Liver (tissue), 3 donors: Measurements from ENCODE around the gene UNC13A.

Source experiments
- FOXA1 ChIP-seq: IDR thresholded peaks from 2 replicates; pipeline ENCODE4 v1.6.1; 2016; ENCODE audit warnings: antibody characterized with exemption
- FOXA2 ChIP-seq: IDR thresholded peaks from 2 replicates; pipeline ENCODE4 v1.6.1; 2016; ENCODE audit warnings: antibody characterized with exemption
- HNF4A ChIP-seq, 2 donors: conservative IDR thresholded peaks; 2 replicates each; pipeline ENCODE4 v1.6.1; 2016; ENCODE audit warnings: antibody characterized with exemption in 2 of 2, mild to moderate bottlenecking in 2 of 2
- JUND ChIP-seq, 2 donors: IDR thresholded peaks; 2 replicates each; pipeline ENCODE4 v1.6.1; 2016; ENCODE audit warnings: antibody characterized with exemption in 2 of 2
- RAD21 ChIP-seq, 2 donors: IDR thresholded peaks; 2 replicates each; pipeline ENCODE4 v1.6.1; 2016; ENCODE audit warnings: antibody characterized with exemption in 2 of 2, mild to moderate bottlenecking in 2 of 2
- RXRA ChIP-seq, 2 donors: IDR thresholded peaks; 2 replicates each; pipeline ENCODE4 v1.6.1; 2017 to 2018; ENCODE audit warnings: antibody characterized with exemption in 2 of 2, mild to moderate bottlenecking in 1 of 2
- TAF1 ChIP-seq: conservative IDR thresholded peaks from 2 replicates; pipeline ENCODE4 v1.6.1; 2016; ENCODE audit warnings: antibody characterized with exemption, mild to moderate bottlenecking
- YY1 ChIP-seq: IDR thresholded peaks from 2 replicates; pipeline ENCODE4 v1.6.1; 2016; ENCODE audit warnings: antibody characterized with exemption, mild to moderate bottlenecking
- TF ChIP-seq, protein P1 (sequence below): fragments of 150-350 bp; IDR thresholded peaks from 2 replicates; pipeline ENCODE4 v1.5.1; 2017; ENCODE audit warnings: improper control_type of control experiment, low read depth, low read length; ENCODE audit not compliant: missing input control
- TF ChIP-seq, protein P2 (sequence below): IDR thresholded peaks from 2 replicates; pipeline ENCODE4 v1.6.1; 2016; ENCODE audit warnings: antibody characterized with exemption
- TF ChIP-seq, protein P3 (sequence below): IDR thresholded peaks from 2 replicates; pipeline ENCODE4 v1.6.1; 2016; ENCODE audit warnings: antibody characterized with exemption, mild to moderate bottlenecking
- donor health status: healthy.
- donor health status: healthy.

DNA sequence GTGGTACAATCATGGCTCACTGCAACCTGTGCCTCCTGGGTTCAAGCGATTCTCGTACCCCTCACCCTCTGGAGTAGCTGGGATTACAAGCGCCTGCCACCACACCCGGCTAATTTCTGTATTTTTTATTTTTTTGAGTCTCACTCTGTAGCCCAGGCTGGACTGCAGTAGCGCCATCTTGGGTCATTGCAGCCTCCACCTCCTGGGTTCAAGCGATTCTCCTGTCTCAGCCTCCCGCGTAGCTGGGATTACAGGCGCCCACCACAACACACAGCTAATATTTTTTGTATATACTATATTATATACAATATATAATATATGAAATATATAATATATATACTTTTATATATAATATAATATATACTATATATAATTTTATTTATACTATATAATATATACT is 80.2 kb downstream of the UNC13A start:
- TF ChIP-seq TAF1 = no peak
- TF ChIP-seq, protein P1, sequence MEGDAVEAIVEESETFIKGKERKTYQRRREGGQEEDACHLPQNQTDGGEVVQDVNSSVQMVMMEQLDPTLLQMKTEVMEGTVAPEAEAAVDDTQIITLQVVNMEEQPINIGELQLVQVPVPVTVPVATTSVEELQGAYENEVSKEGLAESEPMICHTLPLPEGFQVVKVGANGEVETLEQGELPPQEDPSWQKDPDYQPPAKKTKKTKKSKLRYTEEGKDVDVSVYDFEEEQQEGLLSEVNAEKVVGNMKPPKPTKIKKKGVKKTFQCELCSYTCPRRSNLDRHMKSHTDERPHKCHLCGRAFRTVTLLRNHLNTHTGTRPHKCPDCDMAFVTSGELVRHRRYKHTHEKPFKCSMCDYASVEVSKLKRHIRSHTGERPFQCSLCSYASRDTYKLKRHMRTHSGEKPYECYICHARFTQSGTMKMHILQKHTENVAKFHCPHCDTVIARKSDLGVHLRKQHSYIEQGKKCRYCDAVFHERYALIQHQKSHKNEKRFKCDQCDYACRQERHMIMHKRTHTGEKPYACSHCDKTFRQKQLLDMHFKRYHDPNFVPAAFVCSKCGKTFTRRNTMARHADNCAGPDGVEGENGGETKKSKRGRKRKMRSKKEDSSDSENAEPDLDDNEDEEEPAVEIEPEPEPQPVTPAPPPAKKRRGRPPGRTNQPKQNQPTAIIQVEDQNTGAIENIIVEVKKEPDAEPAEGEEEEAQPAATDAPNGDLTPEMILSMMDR = no peak
- TF ChIP-seq JUND (IDR thresholded peaks at IDR 0.05) = no peak
- TF ChIP-seq, protein P2, sequence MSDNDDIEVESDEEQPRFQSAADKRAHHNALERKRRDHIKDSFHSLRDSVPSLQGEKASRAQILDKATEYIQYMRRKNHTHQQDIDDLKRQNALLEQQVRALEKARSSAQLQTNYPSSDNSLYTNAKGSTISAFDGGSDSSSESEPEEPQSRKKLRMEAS = no peak
- TF ChIP-seq YY1 = no peak
- no peak for TF ChIP-seq HNF4A (conservative IDR thresholded peaks at IDR 0.05)
- no peak for TF ChIP-seq RAD21 (IDR thresholded peaks at IDR 0.05)
- TF ChIP-seq RXRA (IDR thresholded peaks at IDR 0.05) = no peak
- no peak for TF ChIP-seq FOXA1
- TF ChIP-seq, protein P3, sequence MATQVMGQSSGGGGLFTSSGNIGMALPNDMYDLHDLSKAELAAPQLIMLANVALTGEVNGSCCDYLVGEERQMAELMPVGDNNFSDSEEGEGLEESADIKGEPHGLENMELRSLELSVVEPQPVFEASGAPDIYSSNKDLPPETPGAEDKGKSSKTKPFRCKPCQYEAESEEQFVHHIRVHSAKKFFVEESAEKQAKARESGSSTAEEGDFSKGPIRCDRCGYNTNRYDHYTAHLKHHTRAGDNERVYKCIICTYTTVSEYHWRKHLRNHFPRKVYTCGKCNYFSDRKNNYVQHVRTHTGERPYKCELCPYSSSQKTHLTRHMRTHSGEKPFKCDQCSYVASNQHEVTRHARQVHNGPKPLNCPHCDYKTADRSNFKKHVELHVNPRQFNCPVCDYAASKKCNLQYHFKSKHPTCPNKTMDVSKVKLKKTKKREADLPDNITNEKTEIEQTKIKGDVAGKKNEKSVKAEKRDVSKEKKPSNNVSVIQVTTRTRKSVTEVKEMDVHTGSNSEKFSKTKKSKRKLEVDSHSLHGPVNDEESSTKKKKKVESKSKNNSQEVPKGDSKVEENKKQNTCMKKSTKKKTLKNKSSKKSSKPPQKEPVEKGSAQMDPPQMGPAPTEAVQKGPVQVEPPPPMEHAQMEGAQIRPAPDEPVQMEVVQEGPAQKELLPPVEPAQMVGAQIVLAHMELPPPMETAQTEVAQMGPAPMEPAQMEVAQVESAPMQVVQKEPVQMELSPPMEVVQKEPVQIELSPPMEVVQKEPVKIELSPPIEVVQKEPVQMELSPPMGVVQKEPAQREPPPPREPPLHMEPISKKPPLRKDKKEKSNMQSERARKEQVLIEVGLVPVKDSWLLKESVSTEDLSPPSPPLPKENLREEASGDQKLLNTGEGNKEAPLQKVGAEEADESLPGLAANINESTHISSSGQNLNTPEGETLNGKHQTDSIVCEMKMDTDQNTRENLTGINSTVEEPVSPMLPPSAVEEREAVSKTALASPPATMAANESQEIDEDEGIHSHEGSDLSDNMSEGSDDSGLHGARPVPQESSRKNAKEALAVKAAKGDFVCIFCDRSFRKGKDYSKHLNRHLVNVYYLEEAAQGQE = no peak
- no peak for TF ChIP-seq FOXA2
